Chondrocyte (in vitro differentiated cells): Measurements from ENCODE around the gene KIF14. TPM values are rescaled to one million over a fixed set of nuclear protein-coding genes. Genes with fewer than 3 reads are reported as not detected.

ENCODE experiments used
- DNase-seq: peaks from one replicate; pipeline ENCODE4 v3.0.0; 2021; ENCODE audit warnings: mixed read lengths, low spot score
- H3K27ac Mint-ChIP-seq: one replicate; pipeline ENCODE4 v1.8.0; 2021; ENCODE audit warnings: mild to moderate bottlenecking, moderate library complexity, mixed read lengths; ENCODE audit not compliant: unreplicated experiment
- H3K27me3 Mint-ChIP-seq: 2 replicates; pipeline ENCODE4 v1.8.0; 2021; ENCODE audit warnings: low read depth, mixed read lengths
- H3K36me3 Mint-ChIP-seq: 2 replicates; pipeline ENCODE4 v1.8.0; 2021; ENCODE audit warnings: low read depth, mixed read lengths
- H3K4me1 Mint-ChIP-seq: 2 replicates; pipeline ENCODE4 v1.8.0; 2021; ENCODE audit warnings: low read depth, mild to moderate bottlenecking, mixed read lengths
- H3K4me3 Mint-ChIP-seq: one replicate; pipeline ENCODE4 v1.8.0; 2021; ENCODE audit warnings: mild to moderate bottlenecking, moderate library complexity, mixed read lengths; ENCODE audit not compliant: unreplicated experiment
- H3K9me3 Mint-ChIP-seq: 2 replicates; pipeline ENCODE4 v1.8.0; 2021; ENCODE audit warnings: low read depth, mixed read lengths
- total RNA-seq: library from RNA; stranded (reverse); gene quantifications from 3 replicates; pipeline ENCODE4 v1.2.1, GENCODE V29; 2021
- TF ChIP-seq, protein P1 (sequence below): fragments of 200-600 bp; sonication (generic); IDR thresholded peaks from 2 replicates; pipeline ENCODE4 v1.5.0; 2021; ENCODE audit warnings: antibody characterized with exemption, mild to moderate bottlenecking, moderate library complexity

Gene KIF14
- total RNA-seq, 1 donor from 2014 or later, result 2.0 TPM

DNA sequence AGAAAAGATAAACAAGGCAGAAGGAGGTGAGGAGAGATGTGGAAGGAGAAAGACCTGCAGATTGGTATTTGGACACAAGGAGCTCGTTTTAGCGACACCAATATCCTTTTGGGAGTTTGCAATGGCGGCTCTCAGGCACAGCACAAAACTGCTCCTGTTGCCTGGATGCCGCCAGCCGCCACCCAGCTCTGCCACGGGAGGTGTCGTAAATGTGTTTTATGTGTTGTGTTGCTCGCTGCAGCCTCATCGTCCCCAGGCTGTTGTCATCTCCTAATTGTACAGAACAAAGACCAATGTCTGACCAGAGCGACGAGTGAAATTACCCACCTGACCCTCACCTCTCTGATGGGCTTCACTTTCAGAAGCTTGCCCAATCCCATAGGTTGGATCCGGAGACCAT lies 114.1 kb downstream of the KIF14 start:
- H3K27me3 Mint-ChIP-seq, result peaks cover 40% of the 10 kb centered on the region

DNA sequence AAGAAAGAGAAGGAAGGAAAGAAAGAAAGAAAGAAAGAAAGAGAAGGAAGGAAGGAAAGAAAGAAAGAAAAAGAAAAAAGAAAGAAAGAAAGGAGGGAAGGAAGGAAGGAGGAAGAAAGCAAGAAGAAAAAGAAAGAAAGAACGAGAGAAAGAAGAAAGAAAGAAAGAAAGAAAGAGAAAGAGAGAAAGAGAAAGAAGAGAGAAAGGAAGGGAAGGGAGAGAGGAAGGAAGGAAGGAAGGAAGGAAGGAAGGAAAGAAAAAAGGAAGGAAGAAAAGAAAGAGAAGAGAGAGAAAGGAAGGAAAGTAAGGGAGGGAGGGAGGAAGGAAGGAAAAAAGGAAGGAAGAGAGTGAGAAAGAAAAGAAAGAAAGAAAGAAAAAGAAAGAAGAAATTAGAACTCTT lies 115.3 kb downstream of the KIF14 start:
- peaks cover 38% of the 10 kb centered on the region for H3K27me3 Mint-ChIP-seq
- H3K9me3 Mint-ChIP-seq, result no peaks in the 10 kb centered on the region
- H3K4me3 Mint-ChIP-seq, result no peak overlapping the region
- no peaks in the 10 kb centered on the region for H3K36me3 Mint-ChIP-seq
- TF ChIP-seq, protein P1, sequence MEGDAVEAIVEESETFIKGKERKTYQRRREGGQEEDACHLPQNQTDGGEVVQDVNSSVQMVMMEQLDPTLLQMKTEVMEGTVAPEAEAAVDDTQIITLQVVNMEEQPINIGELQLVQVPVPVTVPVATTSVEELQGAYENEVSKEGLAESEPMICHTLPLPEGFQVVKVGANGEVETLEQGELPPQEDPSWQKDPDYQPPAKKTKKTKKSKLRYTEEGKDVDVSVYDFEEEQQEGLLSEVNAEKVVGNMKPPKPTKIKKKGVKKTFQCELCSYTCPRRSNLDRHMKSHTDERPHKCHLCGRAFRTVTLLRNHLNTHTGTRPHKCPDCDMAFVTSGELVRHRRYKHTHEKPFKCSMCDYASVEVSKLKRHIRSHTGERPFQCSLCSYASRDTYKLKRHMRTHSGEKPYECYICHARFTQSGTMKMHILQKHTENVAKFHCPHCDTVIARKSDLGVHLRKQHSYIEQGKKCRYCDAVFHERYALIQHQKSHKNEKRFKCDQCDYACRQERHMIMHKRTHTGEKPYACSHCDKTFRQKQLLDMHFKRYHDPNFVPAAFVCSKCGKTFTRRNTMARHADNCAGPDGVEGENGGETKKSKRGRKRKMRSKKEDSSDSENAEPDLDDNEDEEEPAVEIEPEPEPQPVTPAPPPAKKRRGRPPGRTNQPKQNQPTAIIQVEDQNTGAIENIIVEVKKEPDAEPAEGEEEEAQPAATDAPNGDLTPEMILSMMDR, result no peak
- H3K4me1 Mint-ChIP-seq, result peaks cover 5% of the 10 kb centered on the region
- no peak for DNase-seq
- no peak overlapping the region for H3K27ac Mint-ChIP-seq

More for the DNA sequence above, 114.1 kb downstream of the KIF14 start:
- no peak overlapping the region for H3K4me3 Mint-ChIP-seq
- H3K9me3 Mint-ChIP-seq, result no peaks in the 10 kb centered on the region
- H3K4me1 Mint-ChIP-seq, result peaks cover 6% of the 10 kb centered on the region
- H3K27ac Mint-ChIP-seq, result no peak overlapping the region
- H3K36me3 Mint-ChIP-seq, result no peaks in the 10 kb centered on the region
- DNase-seq, result no peak
- TF ChIP-seq, protein P1, result no peak

Other genes starting within 250 kb of the KIF14 start
- 34.2 to 37.3 TPM (median 34.9 TPM) in 3 replicates for gene ZNF281, start 210.7 kb downstream of the KIF14 start, total RNA-seq
- 13.3 to 15.9 TPM (median 13.7 TPM) in 3 replicates for gene DDX59, start 49.2 kb upstream of the KIF14 start, total RNA-seq
- gene CAMSAP2, start 118.1 kb upstream of the KIF14 start, total RNA-seq, result 46.7 to 51.8 TPM (median 51.7 TPM) in 3 replicates